ENCODE measurements around the gene COMP. TPM values are rescaled to one million over a fixed set of nuclear protein-coding genes. Genes with fewer than 3 reads are reported as not detected.

The COMP gene
- total RNA-seq, 1 experiment from 2014 or later: 0.13 TPM

DNA sequence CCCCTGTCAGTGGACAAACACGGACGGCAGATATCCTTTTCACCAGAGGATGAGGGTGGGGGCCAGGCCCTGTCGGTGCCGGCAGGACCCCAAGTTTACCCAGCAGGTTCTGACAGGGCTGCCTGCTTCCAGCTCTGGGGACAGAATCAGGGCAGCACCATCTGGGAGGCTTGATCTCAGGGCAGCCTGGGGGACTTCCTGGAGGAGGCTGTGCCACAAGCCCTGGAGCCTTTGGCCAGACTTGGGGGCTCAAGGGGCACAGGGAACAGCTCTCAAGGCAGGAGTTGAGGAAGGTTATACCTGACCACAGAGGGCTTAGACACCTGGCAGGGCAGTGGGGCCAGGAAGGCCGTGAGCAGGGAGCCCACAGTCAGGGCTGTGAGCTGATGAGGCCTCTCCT is 45.2 kb downstream of the COMP start (continued):
- no peak for TF ChIP-seq ZNF423 (CRISPR knock-in tag; IDR thresholded peaks at IDR 0.05)
- no peak for TF ChIP-seq ZNF263 (CRISPR knock-in tag; IDR thresholded peaks at IDR 0.05; ENCODE audit: low read depth)
- no peak for TF ChIP-seq KAT7 (CRISPR knock-in tag; IDR thresholded peaks at IDR 0.05; ENCODE audit: borderline replicate concordance)
- no peak for TF ChIP-seq ELF4 (CRISPR knock-in tag; IDR thresholded peaks at IDR 0.05; ENCODE audit: low read depth)
- no peak for TF ChIP-seq MYBL2 (CRISPR knock-in tag; IDR thresholded peaks at IDR 0.05)
- TF ChIP-seq, protein P1, sequence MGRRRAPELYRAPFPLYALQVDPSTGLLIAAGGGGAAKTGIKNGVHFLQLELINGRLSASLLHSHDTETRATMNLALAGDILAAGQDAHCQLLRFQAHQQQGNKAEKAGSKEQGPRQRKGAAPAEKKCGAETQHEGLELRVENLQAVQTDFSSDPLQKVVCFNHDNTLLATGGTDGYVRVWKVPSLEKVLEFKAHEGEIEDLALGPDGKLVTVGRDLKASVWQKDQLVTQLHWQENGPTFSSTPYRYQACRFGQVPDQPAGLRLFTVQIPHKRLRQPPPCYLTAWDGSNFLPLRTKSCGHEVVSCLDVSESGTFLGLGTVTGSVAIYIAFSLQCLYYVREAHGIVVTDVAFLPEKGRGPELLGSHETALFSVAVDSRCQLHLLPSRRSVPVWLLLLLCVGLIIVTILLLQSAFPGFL (CRISPR knock-in tag; IDR thresholded peaks at IDR 0.05; ENCODE audit: borderline replicate concordance): no peak
- no peak for TF ChIP-seq ZNF671 (CRISPR knock-in tag; IDR thresholded peaks at IDR 0.05)
- TF ChIP-seq, protein P2, sequence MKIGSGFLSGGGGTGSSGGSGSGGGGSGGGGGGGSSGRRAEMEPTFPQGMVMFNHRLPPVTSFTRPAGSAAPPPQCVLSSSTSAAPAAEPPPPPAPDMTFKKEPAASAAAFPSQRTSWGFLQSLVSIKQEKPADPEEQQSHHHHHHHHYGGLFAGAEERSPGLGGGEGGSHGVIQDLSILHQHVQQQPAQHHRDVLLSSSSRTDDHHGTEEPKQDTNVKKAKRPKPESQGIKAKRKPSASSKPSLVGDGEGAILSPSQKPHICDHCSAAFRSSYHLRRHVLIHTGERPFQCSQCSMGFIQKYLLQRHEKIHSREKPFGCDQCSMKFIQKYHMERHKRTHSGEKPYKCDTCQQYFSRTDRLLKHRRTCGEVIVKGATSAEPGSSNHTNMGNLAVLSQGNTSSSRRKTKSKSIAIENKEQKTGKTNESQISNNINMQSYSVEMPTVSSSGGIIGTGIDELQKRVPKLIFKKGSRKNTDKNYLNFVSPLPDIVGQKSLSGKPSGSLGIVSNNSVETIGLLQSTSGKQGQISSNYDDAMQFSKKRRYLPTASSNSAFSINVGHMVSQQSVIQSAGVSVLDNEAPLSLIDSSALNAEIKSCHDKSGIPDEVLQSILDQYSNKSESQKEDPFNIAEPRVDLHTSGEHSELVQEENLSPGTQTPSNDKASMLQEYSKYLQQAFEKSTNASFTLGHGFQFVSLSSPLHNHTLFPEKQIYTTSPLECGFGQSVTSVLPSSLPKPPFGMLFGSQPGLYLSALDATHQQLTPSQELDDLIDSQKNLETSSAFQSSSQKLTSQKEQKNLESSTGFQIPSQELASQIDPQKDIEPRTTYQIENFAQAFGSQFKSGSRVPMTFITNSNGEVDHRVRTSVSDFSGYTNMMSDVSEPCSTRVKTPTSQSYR (CRISPR knock-in tag; IDR thresholded peaks at IDR 0.05): no peak

DNA sequence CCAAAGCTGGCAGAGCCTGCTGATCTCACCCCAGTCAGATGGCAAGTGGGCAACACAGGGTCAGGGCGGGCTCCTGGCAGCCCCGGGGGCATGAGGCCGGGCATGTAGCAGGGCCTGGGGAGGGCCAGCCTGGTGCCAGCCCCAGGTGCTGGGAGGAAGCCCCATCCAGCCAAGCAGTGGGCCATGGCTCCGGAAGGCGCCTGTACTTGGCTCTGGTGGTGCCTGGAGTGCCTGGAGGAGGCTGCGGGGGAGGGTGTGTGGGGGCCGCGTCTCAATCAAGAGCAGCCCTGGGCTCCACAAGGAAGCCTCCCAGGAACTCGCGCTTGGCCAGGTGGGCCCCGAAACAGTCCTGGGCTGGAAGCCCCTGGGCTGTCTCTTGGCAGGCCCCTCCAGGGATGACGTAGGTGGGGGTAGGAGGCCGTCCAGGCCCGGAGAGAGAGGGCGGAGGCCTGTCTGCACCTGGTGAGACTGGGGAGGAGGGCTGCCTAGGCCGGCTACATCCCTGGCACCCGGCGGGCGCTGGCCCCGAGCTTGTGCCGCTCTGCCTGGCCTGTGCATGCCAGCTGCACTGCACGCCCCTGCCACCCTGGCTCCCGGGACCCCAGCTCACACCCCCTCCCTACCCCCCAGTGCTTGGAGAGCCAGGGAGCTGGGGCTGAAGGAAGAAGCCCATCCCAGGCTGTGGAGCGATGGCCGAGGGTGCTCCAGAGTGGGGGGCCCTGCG is 45.9 kb downstream of the COMP start:
- Mint-ChIP-seq H3K4me3 (no peak overlapping the region), H3K27ac (no peak overlapping the region), H3K27me3 (ENCODE audit: low read depth) (no peaks in the 10 kb centered on the region), H3K4me1 (peaks cover 9% of the 10 kb centered on the region), H3K9me3 (no peaks in the 10 kb centered on the region), H3K36me3 (no peaks in the 10 kb centered on the region)
- TF ChIP-seq FOXJ3 (CRISPR knock-in tag; IDR thresholded peaks at IDR 0.05; ENCODE audit: borderline replicate concordance) (no peak), ZNF396 (CRISPR knock-in tag; IDR thresholded peaks at IDR 0.05; ENCODE audit: borderline replicate concordance) (no peak), CBFB (CRISPR knock-in tag; IDR thresholded peaks at IDR 0.05; ENCODE audit: low read depth) (no peak), ELF4 (CRISPR knock-in tag; IDR thresholded peaks at IDR 0.05; ENCODE audit: low read depth) (no peak), ZNF219 (CRISPR knock-in tag; IDR thresholded peaks at IDR 0.05; ENCODE audit: borderline replicate concordance) (no peak), MXD4 (CRISPR knock-in tag; IDR thresholded peaks at IDR 0.05; ENCODE audit: borderline replicate concordance) (no peak), NR2C2 (CRISPR knock-in tag; IDR thresholded peaks at IDR 0.05) (no peak), ZNF263 (CRISPR knock-in tag; IDR thresholded peaks at IDR 0.05; ENCODE audit: low read depth) (no peak)
- TF ChIP-seq, protein P3, sequence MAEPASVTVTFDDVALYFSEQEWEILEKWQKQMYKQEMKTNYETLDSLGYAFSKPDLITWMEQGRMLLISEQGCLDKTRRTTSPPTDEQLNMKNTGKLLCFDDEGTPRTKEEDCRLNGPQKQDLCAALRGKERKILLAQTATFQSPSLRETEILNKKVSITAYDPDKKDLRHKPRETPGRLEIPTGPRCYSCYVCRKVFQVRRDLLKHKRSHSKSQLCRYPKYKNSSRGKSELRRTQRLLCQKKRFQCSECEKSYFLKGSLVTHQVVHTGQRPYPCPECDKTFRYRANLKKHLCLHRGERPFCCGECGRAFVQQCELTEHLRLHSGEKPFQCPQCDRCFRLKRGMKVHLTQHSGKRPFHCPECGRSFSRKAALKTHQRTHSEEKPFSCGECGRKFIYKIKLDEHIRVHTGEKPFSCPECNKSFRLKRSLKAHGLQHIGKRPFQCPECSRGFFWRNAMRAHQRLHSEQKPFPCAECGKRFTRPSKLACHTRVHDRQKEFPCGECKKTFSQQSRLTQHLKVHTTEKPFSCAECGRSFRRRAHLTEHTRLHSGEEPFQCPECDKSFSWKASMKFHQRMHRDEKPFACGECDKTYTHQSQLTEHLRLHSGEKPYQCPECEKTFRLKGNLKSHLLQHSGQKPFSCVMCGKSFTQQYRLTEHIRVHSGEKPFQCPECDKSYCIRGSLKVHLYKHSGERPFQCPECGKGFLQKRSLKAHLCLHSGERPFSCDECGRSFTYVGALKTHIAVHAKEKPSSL (CRISPR knock-in tag; conservative IDR thresholded peaks at IDR 0.05): no peak
- TF ChIP-seq, protein P4, sequence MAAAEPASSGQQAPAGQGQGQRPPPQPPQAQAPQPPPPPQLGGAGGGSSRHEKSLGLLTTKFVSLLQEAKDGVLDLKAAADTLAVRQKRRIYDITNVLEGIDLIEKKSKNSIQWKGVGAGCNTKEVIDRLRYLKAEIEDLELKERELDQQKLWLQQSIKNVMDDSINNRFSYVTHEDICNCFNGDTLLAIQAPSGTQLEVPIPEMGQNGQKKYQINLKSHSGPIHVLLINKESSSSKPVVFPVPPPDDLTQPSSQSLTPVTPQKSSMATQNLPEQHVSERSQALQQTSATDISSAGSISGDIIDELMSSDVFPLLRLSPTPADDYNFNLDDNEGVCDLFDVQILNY (CRISPR knock-in tag; IDR thresholded peaks at IDR 0.05): no peak
- TF ChIP-seq, protein P5, sequence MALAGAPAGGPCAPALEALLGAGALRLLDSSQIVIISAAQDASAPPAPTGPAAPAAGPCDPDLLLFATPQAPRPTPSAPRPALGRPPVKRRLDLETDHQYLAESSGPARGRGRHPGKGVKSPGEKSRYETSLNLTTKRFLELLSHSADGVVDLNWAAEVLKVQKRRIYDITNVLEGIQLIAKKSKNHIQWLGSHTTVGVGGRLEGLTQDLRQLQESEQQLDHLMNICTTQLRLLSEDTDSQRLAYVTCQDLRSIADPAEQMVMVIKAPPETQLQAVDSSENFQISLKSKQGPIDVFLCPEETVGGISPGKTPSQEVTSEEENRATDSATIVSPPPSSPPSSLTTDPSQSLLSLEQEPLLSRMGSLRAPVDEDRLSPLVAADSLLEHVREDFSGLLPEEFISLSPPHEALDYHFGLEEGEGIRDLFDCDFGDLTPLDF (CRISPR knock-in tag; IDR thresholded peaks at IDR 0.05): no peak
- TF ChIP-seq, protein P6, sequence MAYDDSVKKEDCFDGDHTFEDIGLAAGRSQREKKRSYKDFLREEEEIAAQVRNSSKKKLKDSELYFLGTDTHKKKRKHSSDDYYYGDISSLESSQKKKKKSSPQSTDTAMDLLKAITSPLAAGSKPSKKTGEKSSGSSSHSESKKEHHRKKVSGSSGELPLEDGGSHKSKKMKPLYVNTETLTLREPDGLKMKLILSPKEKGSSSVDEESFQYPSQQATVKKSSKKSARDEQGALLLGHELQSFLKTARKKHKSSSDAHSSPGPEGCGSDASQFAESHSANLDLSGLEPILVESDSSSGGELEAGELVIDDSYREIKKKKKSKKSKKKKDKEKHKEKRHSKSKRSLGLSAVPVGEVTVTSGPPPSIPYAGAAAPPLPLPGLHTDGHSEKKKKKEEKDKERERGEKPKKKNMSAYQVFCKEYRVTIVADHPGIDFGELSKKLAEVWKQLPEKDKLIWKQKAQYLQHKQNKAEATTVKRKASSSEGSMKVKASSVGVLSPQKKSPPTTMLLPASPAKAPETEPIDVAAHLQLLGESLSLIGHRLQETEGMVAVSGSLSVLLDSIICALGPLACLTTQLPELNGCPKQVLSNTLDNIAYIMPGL (CRISPR knock-in tag; IDR thresholded peaks at IDR 0.05): no peak
- TF ChIP-seq, protein P7, sequence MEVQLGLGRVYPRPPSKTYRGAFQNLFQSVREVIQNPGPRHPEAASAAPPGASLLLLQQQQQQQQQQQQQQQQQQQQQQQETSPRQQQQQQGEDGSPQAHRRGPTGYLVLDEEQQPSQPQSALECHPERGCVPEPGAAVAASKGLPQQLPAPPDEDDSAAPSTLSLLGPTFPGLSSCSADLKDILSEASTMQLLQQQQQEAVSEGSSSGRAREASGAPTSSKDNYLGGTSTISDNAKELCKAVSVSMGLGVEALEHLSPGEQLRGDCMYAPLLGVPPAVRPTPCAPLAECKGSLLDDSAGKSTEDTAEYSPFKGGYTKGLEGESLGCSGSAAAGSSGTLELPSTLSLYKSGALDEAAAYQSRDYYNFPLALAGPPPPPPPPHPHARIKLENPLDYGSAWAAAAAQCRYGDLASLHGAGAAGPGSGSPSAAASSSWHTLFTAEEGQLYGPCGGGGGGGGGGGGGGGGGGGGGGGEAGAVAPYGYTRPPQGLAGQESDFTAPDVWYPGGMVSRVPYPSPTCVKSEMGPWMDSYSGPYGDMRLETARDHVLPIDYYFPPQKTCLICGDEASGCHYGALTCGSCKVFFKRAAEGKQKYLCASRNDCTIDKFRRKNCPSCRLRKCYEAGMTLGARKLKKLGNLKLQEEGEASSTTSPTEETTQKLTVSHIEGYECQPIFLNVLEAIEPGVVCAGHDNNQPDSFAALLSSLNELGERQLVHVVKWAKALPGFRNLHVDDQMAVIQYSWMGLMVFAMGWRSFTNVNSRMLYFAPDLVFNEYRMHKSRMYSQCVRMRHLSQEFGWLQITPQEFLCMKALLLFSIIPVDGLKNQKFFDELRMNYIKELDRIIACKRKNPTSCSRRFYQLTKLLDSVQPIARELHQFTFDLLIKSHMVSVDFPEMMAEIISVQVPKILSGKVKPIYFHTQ (CRISPR knock-in tag; IDR thresholded peaks at IDR 0.05): no peak
- ATAC-seq: no peak
- DNase-seq (ENCODE audit: low spot score): no peak
- POLR2A ChIA-PET: no interaction called here
- CTCF ChIA-PET: interaction anchor here (0.7 kb wide), 1 partner anchor 24 kb away, joined by 4 read pairs; no protein-coding TSS in a partner anchor

Measured in WTC11 (cell line).